Retinal pigment epithelial cell (primary cell): ENCODE measurements around the gene PFKFB4.

ENCODE experiments used
- DNase-seq: peaks from one replicate; pipeline ENCODE4 v3.0.0-alpha.2; 2010; ENCODE audit warnings: low read depth
- H3K4me3 ChIP-seq: 2 replicates; pipeline ENCODE4 v1.5.1; 2011; ENCODE audit warnings: mild to moderate bottlenecking, low read length, control low read depth, moderate library complexity
- TF ChIP-seq, protein P1 (sequence below): conservative IDR thresholded peaks from 2 replicates; pipeline ENCODE4 v1.5.1; 2011; ENCODE audit warnings: low read depth, low read length, control low read depth, inconsistent platforms

Gene PFKFB4

GRCh38 chr3:48528048-48528447 is 28.6 kb downstream of the PFKFB4 start:
- no peak overlapping the region for H3K4me3 ChIP-seq
- DNase-seq: no peak
- TF ChIP-seq, protein P1, sequence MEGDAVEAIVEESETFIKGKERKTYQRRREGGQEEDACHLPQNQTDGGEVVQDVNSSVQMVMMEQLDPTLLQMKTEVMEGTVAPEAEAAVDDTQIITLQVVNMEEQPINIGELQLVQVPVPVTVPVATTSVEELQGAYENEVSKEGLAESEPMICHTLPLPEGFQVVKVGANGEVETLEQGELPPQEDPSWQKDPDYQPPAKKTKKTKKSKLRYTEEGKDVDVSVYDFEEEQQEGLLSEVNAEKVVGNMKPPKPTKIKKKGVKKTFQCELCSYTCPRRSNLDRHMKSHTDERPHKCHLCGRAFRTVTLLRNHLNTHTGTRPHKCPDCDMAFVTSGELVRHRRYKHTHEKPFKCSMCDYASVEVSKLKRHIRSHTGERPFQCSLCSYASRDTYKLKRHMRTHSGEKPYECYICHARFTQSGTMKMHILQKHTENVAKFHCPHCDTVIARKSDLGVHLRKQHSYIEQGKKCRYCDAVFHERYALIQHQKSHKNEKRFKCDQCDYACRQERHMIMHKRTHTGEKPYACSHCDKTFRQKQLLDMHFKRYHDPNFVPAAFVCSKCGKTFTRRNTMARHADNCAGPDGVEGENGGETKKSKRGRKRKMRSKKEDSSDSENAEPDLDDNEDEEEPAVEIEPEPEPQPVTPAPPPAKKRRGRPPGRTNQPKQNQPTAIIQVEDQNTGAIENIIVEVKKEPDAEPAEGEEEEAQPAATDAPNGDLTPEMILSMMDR: no peak

GRCh38 chr3:48524970-48525369 is 31.6 kb downstream of the PFKFB4 start:
- TF ChIP-seq, protein P1: no peak
- no peak for DNase-seq

DNA sequence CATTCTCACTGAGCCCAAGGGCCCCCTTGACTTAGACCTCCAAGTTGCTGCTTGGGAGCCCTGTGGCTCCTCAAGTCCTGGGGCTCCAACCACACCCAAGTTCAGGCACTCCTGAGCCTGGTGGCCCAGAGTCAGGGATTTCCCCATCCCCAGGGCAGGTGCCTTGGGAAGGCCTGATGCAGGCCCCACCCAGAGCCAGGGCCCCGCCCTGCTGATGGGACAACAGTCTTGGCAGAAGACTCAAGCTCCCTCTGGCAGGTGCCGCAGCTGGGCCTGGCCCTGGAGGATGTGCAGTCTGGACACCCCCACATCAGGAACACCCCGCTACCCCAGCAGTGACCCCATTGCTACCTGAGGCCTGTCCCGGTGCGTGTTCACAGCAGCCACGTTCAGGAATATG is 35.0 kb downstream of the PFKFB4 start:
- no peak for DNase-seq

More at GRCh38 chr3:48524970-48525369, 31.6 kb downstream of the PFKFB4 start:
- no peak overlapping the region for H3K4me3 ChIP-seq

GRCh38 chr3:48519277-48519643 is 37.3 kb downstream of the PFKFB4 start:
- TF ChIP-seq, protein P1: no peak
- H3K4me3 ChIP-seq: no peak overlapping the region
- DNase-seq: no peak

More for the DNA sequence above, 35.0 kb downstream of the PFKFB4 start:
- no peak overlapping the region for H3K4me3 ChIP-seq
- TF ChIP-seq, protein P1: no peak

- TF ChIP-seq, protein P1: no peak
- H3K4me3 ChIP-seq: no peak overlapping the region
- no peak for DNase-seq
These were observed 37.8 kb downstream of the PFKFB4 start for GRCh38 chr3:48518638-48519276.

DNA sequence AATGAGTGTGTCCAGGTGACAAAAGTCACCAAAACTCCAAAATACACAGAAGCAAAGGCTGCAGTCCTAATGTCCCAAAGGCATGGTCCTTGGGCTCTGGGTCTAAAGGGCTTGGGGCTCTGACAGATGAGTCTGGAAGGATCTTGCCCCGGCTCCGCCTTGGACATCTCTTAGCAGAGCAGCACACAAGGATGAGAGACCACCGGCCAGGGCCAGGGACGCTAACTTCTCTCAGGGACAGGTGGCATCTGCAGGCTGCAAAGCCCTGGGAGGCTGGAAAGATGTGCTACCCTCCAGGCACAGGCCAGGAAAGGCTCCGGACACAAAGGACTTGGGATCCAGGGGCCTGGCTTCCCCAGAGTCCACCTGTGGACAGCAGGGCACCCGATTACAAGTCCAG is 38.5 kb downstream of the PFKFB4 start:
- TF ChIP-seq, protein P1: no peak
- H3K4me3 ChIP-seq: no peak overlapping the region
- no peak for DNase-seq

- H3K4me3 ChIP-seq: no peak overlapping the region
- TF ChIP-seq, protein P1: no peak
- DNase-seq: no peak
These were observed 40.0 kb downstream of the PFKFB4 start for GRCh38 chr3:48516571-48516970.
